Measurements from ENCODE around the gene SLC12A3.

The SLC12A3 gene

DNA sequence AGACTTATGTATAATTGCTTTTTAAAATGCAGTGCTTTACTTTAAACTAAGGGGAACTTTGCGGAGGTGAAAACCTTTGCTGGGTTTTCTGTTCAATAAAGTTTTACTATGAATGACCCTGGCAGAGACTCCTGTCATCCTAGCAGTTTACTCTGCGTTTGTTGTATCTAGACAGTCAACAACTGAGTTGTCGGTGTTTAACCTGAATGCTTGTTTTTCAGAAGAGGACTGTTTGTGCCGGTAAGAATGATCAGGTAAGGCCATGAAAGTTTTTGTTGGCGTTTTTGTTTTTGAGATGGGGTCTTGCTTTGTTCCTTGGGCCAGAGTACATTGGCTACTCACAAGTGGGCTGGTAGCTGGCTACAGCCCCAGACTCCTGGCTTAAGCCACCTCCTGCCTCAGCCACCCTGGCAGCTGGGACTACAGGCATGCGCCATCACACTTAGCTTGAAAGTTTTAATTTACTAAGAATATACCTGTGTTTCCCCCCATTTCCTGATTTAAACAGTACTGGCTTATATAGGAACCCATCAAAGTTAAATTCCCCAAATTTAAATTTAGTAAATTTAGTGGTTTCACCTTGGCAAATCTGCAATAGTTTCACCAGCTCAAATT lies 78.9 kb downstream of the SLC12A3 start:
- Histone ChIP-seq H3K9me3 (ENCODE audit: insufficient read depth, low read depth, low read length) (no peaks in the 10 kb centered on the region), H2AFZ (ENCODE audit: low read length) (no peak overlapping the region), H3F3A (ENCODE audit: low read depth) (no peaks in the 10 kb centered on the region), H3K4me1 (ENCODE audit: insufficient read depth, low read length, poor library complexity, severe bottlenecking) (peaks cover 5% of the 10 kb centered on the region), H3K9ac (ENCODE audit: low read depth, low read length, poor library complexity, severe bottlenecking) (no peak overlapping the region), H3K36me3 (ENCODE audit: insufficient read depth, low read length) (peaks cover 64% of the 10 kb centered on the region), H3K4me3 (ENCODE audit: low read length, poor library complexity, severe bottlenecking) (no peak overlapping the region), H3K9me2 (replicated peaks; ENCODE audit: low read depth, low read length) (no peaks in the 10 kb centered on the region), H3K4me2 (ENCODE audit: low read depth, low read length, poor library complexity, severe bottlenecking) (no peak overlapping the region), H3K27me3 (ENCODE audit: insufficient read depth, low read length, poor library complexity, severe bottlenecking) (no peaks in the 10 kb centered on the region), H4K20me1 (ENCODE audit: insufficient read depth, low read length, poor library complexity, severe bottlenecking) (no peaks in the 10 kb centered on the region), H3K79me2 (ENCODE audit: insufficient read depth, low read length) (peaks cover 10% of the 10 kb centered on the region; the same call in 1 of the 2 replicates)
- TF ChIP-seq, protein P1, sequence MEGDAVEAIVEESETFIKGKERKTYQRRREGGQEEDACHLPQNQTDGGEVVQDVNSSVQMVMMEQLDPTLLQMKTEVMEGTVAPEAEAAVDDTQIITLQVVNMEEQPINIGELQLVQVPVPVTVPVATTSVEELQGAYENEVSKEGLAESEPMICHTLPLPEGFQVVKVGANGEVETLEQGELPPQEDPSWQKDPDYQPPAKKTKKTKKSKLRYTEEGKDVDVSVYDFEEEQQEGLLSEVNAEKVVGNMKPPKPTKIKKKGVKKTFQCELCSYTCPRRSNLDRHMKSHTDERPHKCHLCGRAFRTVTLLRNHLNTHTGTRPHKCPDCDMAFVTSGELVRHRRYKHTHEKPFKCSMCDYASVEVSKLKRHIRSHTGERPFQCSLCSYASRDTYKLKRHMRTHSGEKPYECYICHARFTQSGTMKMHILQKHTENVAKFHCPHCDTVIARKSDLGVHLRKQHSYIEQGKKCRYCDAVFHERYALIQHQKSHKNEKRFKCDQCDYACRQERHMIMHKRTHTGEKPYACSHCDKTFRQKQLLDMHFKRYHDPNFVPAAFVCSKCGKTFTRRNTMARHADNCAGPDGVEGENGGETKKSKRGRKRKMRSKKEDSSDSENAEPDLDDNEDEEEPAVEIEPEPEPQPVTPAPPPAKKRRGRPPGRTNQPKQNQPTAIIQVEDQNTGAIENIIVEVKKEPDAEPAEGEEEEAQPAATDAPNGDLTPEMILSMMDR (conservative IDR thresholded peaks at IDR 0.05; ENCODE audit: low read length), result no peak
- no peak for TF ChIP-seq EZH2phosphoT487 (IDR thresholded peaks at IDR 0.05; ENCODE audit: borderline replicate concordance)

DNA sequence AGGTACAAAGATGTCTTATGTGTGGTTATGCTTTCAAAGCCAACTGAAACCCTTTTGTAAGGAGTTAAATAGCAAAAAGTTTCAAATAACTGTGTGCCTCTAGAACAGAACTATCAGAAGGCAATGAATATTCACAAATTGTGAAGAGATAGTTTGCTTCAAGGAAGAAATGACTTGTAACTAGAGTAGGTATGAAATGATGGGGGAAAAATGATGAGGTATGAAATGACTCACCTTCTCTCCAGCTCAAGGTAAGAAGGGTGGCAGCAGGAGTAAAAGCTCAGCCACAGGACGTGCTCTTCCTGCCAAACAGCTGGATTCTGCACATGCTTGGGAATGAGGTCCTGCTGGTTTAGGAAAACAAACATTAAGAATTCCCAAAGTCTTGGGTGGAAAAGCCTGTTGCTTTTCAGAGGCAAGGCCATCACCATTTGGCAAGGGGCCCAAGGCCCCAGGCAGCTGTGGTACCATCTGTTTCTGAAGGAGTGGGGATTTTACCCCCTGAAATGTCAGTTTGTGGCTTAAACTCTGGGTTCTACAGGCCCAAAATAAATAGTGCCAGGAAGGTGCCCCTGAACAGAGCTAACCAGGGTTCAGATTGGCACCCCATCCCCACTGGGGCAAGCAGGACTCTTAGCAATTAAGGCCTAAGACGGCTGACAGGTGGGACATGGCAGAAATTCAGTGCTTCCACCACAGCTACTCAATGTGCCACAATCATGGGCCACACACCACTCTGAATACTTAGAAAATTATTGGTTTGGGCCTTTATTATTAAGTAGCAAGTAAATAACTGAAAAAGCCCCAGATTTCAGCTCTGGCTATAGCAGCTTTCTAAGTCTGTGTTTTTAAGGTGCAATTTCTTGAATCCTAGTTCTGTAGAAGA lies 80.2 kb downstream of the SLC12A3 start:
- Histone ChIP-seq H3K9ac (ENCODE audit: low read depth, low read length, poor library complexity, severe bottlenecking) (no peak overlapping the region), H2AFZ (ENCODE audit: low read length) (no peak overlapping the region), H3K4me2 (ENCODE audit: low read depth, low read length, poor library complexity, severe bottlenecking) (no peak overlapping the region), H3F3A (ENCODE audit: low read depth) (no peaks in the 10 kb centered on the region), H3K79me2 (ENCODE audit: insufficient read depth, low read length) (no peaks in the 10 kb centered on the region), H3K27me3 (ENCODE audit: insufficient read depth, low read length, poor library complexity, severe bottlenecking) (no peaks in the 10 kb centered on the region), H3K9me2 (replicated peaks; ENCODE audit: low read depth, low read length) (no peaks in the 10 kb centered on the region), H3K4me1 (ENCODE audit: insufficient read depth, low read length, poor library complexity, severe bottlenecking) (no peaks in the 10 kb centered on the region), H3K4me3 (ENCODE audit: low read length, poor library complexity, severe bottlenecking) (no peak overlapping the region), H4K20me1 (ENCODE audit: insufficient read depth, low read length, poor library complexity, severe bottlenecking) (no peaks in the 10 kb centered on the region), H3K36me3 (ENCODE audit: insufficient read depth, low read length) (peaks cover 50% of the 10 kb centered on the region), H3K9me3 (ENCODE audit: insufficient read depth, low read depth, low read length) (no peaks in the 10 kb centered on the region)
- TF ChIP-seq, protein P1 (conservative IDR thresholded peaks at IDR 0.05; ENCODE audit: low read length), result no peak
- TF ChIP-seq EZH2phosphoT487 (IDR thresholded peaks at IDR 0.05; ENCODE audit: borderline replicate concordance), result no peak

DNA sequence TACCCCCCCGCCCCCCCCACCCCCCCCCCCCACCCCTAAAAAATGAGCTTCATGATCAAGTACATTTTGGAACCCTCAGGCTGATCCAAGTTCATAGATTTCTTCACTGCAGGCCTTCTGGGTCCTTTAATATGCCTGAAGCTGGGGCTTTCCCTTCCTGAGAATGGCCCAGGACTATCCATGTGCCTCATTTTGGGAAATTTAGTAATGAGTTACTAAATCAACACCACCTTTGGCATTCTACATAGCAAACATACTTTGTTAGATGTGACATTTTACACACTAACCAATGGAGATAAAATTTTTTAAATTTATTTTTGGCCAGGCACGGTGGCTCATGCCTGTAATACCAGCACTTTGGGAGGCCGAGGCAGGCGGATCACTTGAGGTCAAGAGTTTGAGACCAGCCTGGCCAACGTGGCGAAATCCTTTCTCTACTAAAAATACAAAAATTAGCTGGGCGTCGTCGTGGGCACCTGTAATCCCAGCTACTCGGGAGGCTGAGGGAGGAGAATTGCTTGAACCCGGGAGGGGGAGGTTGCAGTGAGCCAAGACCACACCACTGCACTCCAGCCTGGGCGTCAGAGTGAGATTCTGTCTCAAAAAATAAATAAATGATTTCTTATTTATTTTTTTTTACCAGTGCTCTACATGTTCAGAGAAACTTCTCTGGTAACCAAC lies 81.0 kb downstream of the SLC12A3 start:
- H3K27me3 ChIP-seq (ENCODE audit: insufficient read depth, low read length, poor library complexity, severe bottlenecking), result no peaks in the 10 kb centered on the region
- H3F3A ChIP-seq (ENCODE audit: low read depth), result no peaks in the 10 kb centered on the region
- no peak for TF ChIP-seq EZH2phosphoT487 (IDR thresholded peaks at IDR 0.05; ENCODE audit: borderline replicate concordance)
- TF ChIP-seq, protein P1 (conservative IDR thresholded peaks at IDR 0.05; ENCODE audit: low read length), result no peak
- H4K20me1 ChIP-seq (ENCODE audit: insufficient read depth, low read length, poor library complexity, severe bottlenecking), result no peaks in the 10 kb centered on the region
- H3K9ac ChIP-seq (ENCODE audit: low read depth, low read length, poor library complexity, severe bottlenecking), result no peak overlapping the region
- H3K9me2 ChIP-seq (replicated peaks; ENCODE audit: low read depth, low read length), result no peaks in the 10 kb centered on the region
- peaks cover 44% of the 10 kb centered on the region for H3K36me3 ChIP-seq (ENCODE audit: insufficient read depth, low read length)
- H3K4me1 ChIP-seq (ENCODE audit: insufficient read depth, low read length, poor library complexity, severe bottlenecking), result no peaks in the 10 kb centered on the region
- no peak overlapping the region for H3K4me2 ChIP-seq (ENCODE audit: low read depth, low read length, poor library complexity, severe bottlenecking)
- no peaks in the 10 kb centered on the region for H3K9me3 ChIP-seq (ENCODE audit: insufficient read depth, low read depth, low read length)
- H2AFZ ChIP-seq (ENCODE audit: low read length), result no peak overlapping the region
- H3K79me2 ChIP-seq (ENCODE audit: insufficient read depth, low read length), result no peaks in the 10 kb centered on the region
- no peak overlapping the region for H3K4me3 ChIP-seq (ENCODE audit: low read length, poor library complexity, severe bottlenecking)
